ENCODE measurements around the gene SLC39A11. TPM values are rescaled to one million over a fixed set of nuclear protein-coding genes. Genes with fewer than 3 reads are reported as not detected.

SLC39A11 gene
- total and polyA plus RNA-seq, 2 of the 13 experiments (the other 11 are each of a cell fraction or from before 2014, with no cell fraction given), result 17.2 to 31.5 TPM

DNA sequence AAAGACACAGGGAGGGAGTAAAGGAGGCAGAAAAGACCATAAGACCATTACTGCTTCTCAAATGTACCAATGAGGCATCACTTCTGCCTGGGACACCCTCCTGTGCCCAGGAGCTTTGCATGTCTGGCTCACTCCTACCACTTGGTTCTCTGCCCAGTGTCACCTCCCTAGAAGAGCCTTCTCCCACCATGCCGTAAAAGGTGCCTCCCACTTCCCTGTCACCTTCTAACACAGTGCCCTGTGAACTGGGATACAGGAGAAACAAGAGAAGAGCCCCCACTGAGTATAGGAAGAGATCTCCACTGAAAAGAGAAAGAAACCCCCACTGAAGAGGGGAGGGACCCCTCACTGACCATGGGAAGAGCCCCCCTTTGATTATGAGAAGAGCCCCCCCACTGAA is 486.9 kb downstream of the SLC39A11 start:
- Histone ChIP-seq H4K20me1 (ENCODE audit: insufficient read depth, low read length) (no peaks in the 10 kb centered on the region), H3K9me3 (ENCODE audit: low read length) (peaks cover 6% of the 10 kb centered on the region; the same call in 1 of the 2 replicates), H3K27ac (ENCODE audit: extremely low read length, insufficient read depth, low read length) (no peak overlapping the region), H3K36me3 (replicated peaks in 1 of 2; ENCODE audit: control insufficient read depth in 1 of 2, insufficient read depth in 2 of 2, low read length in 2 of 2) (no peaks in the 10 kb centered on the region), H3K4me2 (ENCODE audit: low read depth, low read length) (no peak overlapping the region), H3K4me3 (replicated peaks in 1 of 3; ENCODE audit: insufficient read depth in 1 of 3, low read depth in 2 of 3, low read length in 3 of 3) (no peak overlapping the region), H3K4me1 (ENCODE audit: insufficient read depth, low read length) (peaks cover 52% of the 10 kb centered on the region), H2AFZ (ENCODE audit: low read length) (no peak overlapping the region), H3K27me3 (ENCODE audit: control insufficient read depth in 1 of 2, insufficient read depth in 2 of 2, low read length in 2 of 2) (no peaks in the 10 kb centered on the region), H3K79me2 (ENCODE audit: insufficient read depth, low read length) (no peaks in the 10 kb centered on the region), H3K9ac (ENCODE audit: insufficient read depth, low read depth, low read length) (no peak overlapping the region)
- DNase-seq (ENCODE audit: low spot score) (no peak), FAIRE-seq (no peak), ATAC-seq (no peak)
- 86% methylated on average over 1 of the region's 1 CpG for WGBS (ENCODE audit: low lambda C conversion rate)
- ChIA-PET CTCF (ENCODE audit: low intra/inter-chr PET ratio, low total read pairs) (no interaction called here), POLR2A (interaction anchor here (0.7 to 4.1 kb wide), 5 partner anchors 8 to 79 kb away, joined by 3 to 48 read pairs (median 16); no protein-coding TSS in a partner anchor)
- intact Hi-C loops (cut with micrococcal nuclease; ENCODE audit: unreplicated experiment) (no loop called here), in situ Hi-C loops (cut with HindIII; ENCODE audit: extremely low pct_ligation_motif_present, low pct_unique_long_range_greater_than_20kb) (no loop called here)
- TF ChIP-seq MTF2 (CRISPR knock-in tag; IDR thresholded peaks at IDR 0.05; ENCODE audit: borderline replicate concordance) (no peak), ZNF543 (CRISPR knock-in tag; IDR thresholded peaks at IDR 0.05) (no peak), EZH2 (conservative IDR thresholded peaks at IDR 0.05; ENCODE audit: low read depth, low read length) (no peak), KDM5B (CRISPR knock-in tag; IDR thresholded peaks at IDR 0.05; ENCODE audit: borderline replicate concordance) (no peak), RFX3 (CRISPR knock-in tag; IDR thresholded peaks at IDR 0.05) (no peak), ZNF446 (CRISPR knock-in tag; IDR thresholded peaks at IDR 0.05) (no peak), ZFP36L1 (CRISPR knock-in tag; IDR thresholded peaks at IDR 0.05) (no peak)
- TF ChIP-seq, protein P1, sequence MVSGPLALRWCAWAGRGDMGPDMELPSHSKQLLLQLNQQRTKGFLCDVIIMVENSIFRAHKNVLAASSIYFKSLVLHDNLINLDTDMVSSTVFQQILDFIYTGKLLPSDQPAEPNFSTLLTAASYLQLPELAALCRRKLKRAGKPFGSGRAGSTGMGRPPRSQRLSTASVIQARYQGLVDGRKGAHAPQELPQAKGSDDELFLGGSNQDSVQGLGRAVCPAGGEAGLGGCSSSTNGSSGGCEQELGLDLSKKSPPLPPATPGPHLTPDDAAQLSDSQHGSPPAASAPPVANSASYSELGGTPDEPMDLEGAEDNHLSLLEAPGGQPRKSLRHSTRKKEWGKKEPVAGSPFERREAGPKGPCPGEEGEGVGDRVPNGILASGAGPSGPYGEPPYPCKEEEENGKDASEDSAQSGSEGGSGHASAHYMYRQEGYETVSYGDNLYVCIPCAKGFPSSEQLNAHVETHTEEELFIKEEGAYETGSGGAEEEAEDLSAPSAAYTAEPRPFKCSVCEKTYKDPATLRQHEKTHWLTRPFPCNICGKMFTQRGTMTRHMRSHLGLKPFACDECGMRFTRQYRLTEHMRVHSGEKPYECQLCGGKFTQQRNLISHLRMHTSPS (CRISPR knock-in tag; IDR thresholded peaks at IDR 0.05; ENCODE audit: low read depth), result no peak
- BruUV-seq (replicated peaks), result no TSS peak

Measured in HepG2 (cell line).